ENCODE measurements around the gene TNRC18. TPM values are rescaled to one million over a fixed set of nuclear protein-coding genes. Genes with fewer than 3 reads are reported as not detected.

The TNRC18 gene
- total and polyA plus RNA-seq, 2 experiments from 2014 or later: 3.7 to 51.8 TPM

DNA sequence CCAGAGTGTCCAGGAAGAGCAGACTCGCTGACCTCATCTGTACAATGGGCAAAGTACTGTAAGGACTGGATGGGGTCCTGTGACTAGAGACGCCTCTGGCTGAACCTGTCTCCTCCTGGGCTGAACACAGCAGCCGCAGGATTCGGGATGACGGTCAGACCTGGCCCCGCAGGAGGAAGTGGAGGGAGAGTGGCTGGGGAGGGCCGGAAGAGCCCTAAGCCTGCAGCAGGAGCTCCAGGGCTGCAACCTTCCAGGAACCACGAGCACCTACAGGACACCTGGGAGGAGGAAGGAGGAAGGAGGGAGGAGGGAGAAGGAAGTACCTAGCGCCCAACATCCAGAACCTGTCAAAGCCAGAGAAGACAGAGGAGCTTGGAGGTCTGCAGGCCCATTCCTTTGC lies 30.3 kb downstream of the TNRC18 start:
- no peak overlapping the region for H3K4me3 ChIP-seq
- no peak overlapping the region for H3K9ac ChIP-seq
- H4K20me1 ChIP-seq (ENCODE audit: insufficient read depth): no peaks in the 10 kb centered on the region
- WGBS, 2 experiments (ENCODE audit: low coverage in 1 of 2, low lambda C conversion rate in 2 of 2, missing lambda C conversion rate in 2 of 2): 81 to 83% methylated on average over 8 to 9 of the region's 9 CpGs
- H2AFZ ChIP-seq: no peak overlapping the region
- no peaks in the 10 kb centered on the region for H3K9me2 ChIP-seq (ENCODE audit: insufficient read depth)
- H3K4me2 ChIP-seq (ENCODE audit: unreplicated experiment): no peak overlapping the region
- H3K36me3 ChIP-seq (ENCODE audit: low read depth): no peaks in the 10 kb centered on the region; the same call in 1 of the 2 replicates
- H3K4me1 ChIP-seq (ENCODE audit: insufficient read depth): no peaks in the 10 kb centered on the region
- DNase-seq: no peak
- H3K27ac ChIP-seq: no peak overlapping the region
- in situ Hi-C loops (cut with MboI): no loop called here
- TF ChIP-seq EZH2phosphoT487 (IDR thresholded peaks at IDR 0.05; ENCODE audit: insufficient read depth, low read depth): no peak
- no peak for TF ChIP-seq EZH2 (IDR thresholded peaks at IDR 0.05; ENCODE audit: insufficient read depth, poor library complexity, severe bottlenecking)
- peaks cover 92% of the 10 kb centered on the region for H3K79me2 ChIP-seq (ENCODE audit: insufficient read depth)
- H3F3A ChIP-seq (ENCODE audit: insufficient read depth): peaks cover 12% of the 10 kb centered on the region
- no peaks in the 10 kb centered on the region for H3K9me3 ChIP-seq (ENCODE audit: low read depth)
- H3K27me3 ChIP-seq (replicated peaks; ENCODE audit: insufficient read depth): no peaks in the 10 kb centered on the region

- no peaks in the 10 kb centered on the region for H3K9me2 ChIP-seq (ENCODE audit: insufficient read depth)
- no peaks in the 10 kb centered on the region for H3K9me3 ChIP-seq (ENCODE audit: low read depth)
- H4K20me1 ChIP-seq (ENCODE audit: insufficient read depth): no peaks in the 10 kb centered on the region
- in situ Hi-C loops (cut with MboI): no loop called here
- H3K79me2 ChIP-seq (ENCODE audit: insufficient read depth): peaks cover 89% of the 10 kb centered on the region
- no peak overlapping the region for H3K4me2 ChIP-seq (ENCODE audit: unreplicated experiment)
- no peak overlapping the region for H2AFZ ChIP-seq
- no peak overlapping the region for H3K4me3 ChIP-seq
- WGBS, 2 experiments (ENCODE audit: low coverage in 1 of 2, low lambda C conversion rate in 2 of 2, missing lambda C conversion rate in 2 of 2): 89 to 91% methylated on average over 7 of the region's 7 CpGs
- no peak overlapping the region for H3K9ac ChIP-seq
- DNase-seq: no peak
- TF ChIP-seq EZH2phosphoT487 (IDR thresholded peaks at IDR 0.05; ENCODE audit: insufficient read depth, low read depth) (no peak), EZH2 (IDR thresholded peaks at IDR 0.05; ENCODE audit: insufficient read depth, poor library complexity, severe bottlenecking) (no peak)
- H3K36me3 ChIP-seq (ENCODE audit: low read depth): peaks cover 12% of the 10 kb centered on the region
- no peaks in the 10 kb centered on the region for H3K27me3 ChIP-seq (replicated peaks; ENCODE audit: insufficient read depth)
- no peaks in the 10 kb centered on the region for H3F3A ChIP-seq (ENCODE audit: insufficient read depth)
- H3K27ac ChIP-seq: no peak overlapping the region
- H3K4me1 ChIP-seq (ENCODE audit: insufficient read depth): no peaks in the 10 kb centered on the region
These were observed 32.7 kb downstream of the TNRC18 start for GRCh38 chr7:5390918-5391317.

DNA sequence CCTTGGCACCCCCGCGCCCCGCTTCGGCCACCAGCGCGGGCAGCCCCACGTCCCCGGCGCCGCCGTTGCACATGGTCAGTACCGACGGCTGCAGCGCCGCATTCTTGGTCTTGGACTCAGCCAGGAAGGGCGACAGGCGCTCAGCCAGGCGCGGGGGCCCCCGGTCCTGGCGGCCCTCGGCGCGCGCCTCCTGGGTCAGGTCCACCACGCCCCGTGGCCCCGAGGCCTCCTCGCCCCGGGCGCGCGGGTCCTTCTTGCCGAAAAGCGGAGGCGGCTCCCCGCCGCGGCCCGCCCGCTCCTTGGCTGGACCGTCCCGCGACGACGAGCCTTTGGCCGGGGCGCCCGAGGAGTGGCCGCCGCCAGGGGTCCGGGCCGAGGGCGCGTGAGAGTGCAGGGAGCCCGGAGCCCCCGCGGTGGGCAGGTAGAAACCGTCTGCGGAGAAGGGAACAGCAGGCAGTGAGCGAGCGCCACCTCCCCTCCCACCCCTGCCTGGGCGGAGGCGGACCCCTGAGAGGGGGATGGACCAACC lies 34.7 kb downstream of the TNRC18 start:
- Histone ChIP-seq H3K4me1 (ENCODE audit: insufficient read depth) (no peaks in the 10 kb centered on the region), H3K9me2 (ENCODE audit: insufficient read depth) (no peaks in the 10 kb centered on the region), H4K20me1 (ENCODE audit: insufficient read depth) (no peaks in the 10 kb centered on the region), H3K4me2 (ENCODE audit: unreplicated experiment) (no peak overlapping the region), H3F3A (ENCODE audit: insufficient read depth) (no peaks in the 10 kb centered on the region), H3K9me3 (ENCODE audit: low read depth) (no peaks in the 10 kb centered on the region), H3K4me3 (no peak overlapping the region), H3K36me3 (ENCODE audit: low read depth) (peaks cover 13% of the 10 kb centered on the region), H3K27me3 (replicated peaks; ENCODE audit: insufficient read depth) (no peaks in the 10 kb centered on the region), H2AFZ (no peak overlapping the region), H3K9ac (no peak overlapping the region), H3K27ac (no peak overlapping the region), H3K79me2 (ENCODE audit: insufficient read depth) (peaks cover 89% of the 10 kb centered on the region)
- no peak for TF ChIP-seq EZH2phosphoT487 (IDR thresholded peaks at IDR 0.05; ENCODE audit: insufficient read depth, low read depth)
- TF ChIP-seq EZH2 (IDR thresholded peaks at IDR 0.05; ENCODE audit: insufficient read depth, poor library complexity, severe bottlenecking): no peak
- WGBS, 2 experiments (ENCODE audit: low coverage in 1 of 2, low lambda C conversion rate in 2 of 2, missing lambda C conversion rate in 2 of 2): 93 to 94% methylated on average over 28 to 64 of the region's 64 CpGs
- in situ Hi-C loops (cut with MboI): no loop called here
- no peak for DNase-seq

- no peak overlapping the region for H3K27ac ChIP-seq
These were observed 35.2 kb downstream of the TNRC18 start for GRCh38 chr7:5388273-5388901.

More at GRCh38 chr7:5388273-5388901, 35.2 kb downstream of the TNRC18 start:
- Histone ChIP-seq H3K27me3 (replicated peaks; ENCODE audit: insufficient read depth) (no peaks in the 10 kb centered on the region), H3K4me3 (no peak overlapping the region), H3K79me2 (ENCODE audit: insufficient read depth) (peaks cover 89% of the 10 kb centered on the region), H3F3A (ENCODE audit: insufficient read depth) (no peaks in the 10 kb centered on the region), H3K4me2 (ENCODE audit: unreplicated experiment) (no peak overlapping the region), H4K20me1 (ENCODE audit: insufficient read depth) (no peaks in the 10 kb centered on the region), H2AFZ (no peak overlapping the region), H3K36me3 (ENCODE audit: low read depth) (peaks cover 13% of the 10 kb centered on the region), H3K9me3 (ENCODE audit: low read depth) (no peaks in the 10 kb centered on the region), H3K9ac (no peak overlapping the region), H3K4me1 (ENCODE audit: insufficient read depth) (no peaks in the 10 kb centered on the region), H3K9me2 (ENCODE audit: insufficient read depth) (no peaks in the 10 kb centered on the region)
- DNase-seq: no peak
- in situ Hi-C loops (cut with MboI): no loop called here
- no peak for TF ChIP-seq EZH2 (IDR thresholded peaks at IDR 0.05; ENCODE audit: insufficient read depth, poor library complexity, severe bottlenecking)
- no peak for TF ChIP-seq EZH2phosphoT487 (IDR thresholded peaks at IDR 0.05; ENCODE audit: insufficient read depth, low read depth)
- 90 to 93% methylated on average over 24 to 76 of the region's 81 CpGs for WGBS, 2 experiments (ENCODE audit: low coverage in 1 of 2, low lambda C conversion rate in 2 of 2, missing lambda C conversion rate in 2 of 2)

Measured in GM23248 (cell line).